Activated CD4-positive, alpha-beta T cell treated with anti-CD3 and anti-CD28 coated beads, Interleukin-2, amount 50 U/mL, for 4 hours (primary cell): ENCODE measurements around the gene SMYD4.
"Not testable (repeated sequence)": the region's sequence is repeated elsewhere in the genome, so short reads cannot be mapped to it uniquely, and the experiment has no call there.

Experiments used
- DNase-seq, 2 experiments: peaks; one replicate each; pipeline ENCODE4 v3.0.0-alpha.2; 2020

Gene SMYD4

DNA sequence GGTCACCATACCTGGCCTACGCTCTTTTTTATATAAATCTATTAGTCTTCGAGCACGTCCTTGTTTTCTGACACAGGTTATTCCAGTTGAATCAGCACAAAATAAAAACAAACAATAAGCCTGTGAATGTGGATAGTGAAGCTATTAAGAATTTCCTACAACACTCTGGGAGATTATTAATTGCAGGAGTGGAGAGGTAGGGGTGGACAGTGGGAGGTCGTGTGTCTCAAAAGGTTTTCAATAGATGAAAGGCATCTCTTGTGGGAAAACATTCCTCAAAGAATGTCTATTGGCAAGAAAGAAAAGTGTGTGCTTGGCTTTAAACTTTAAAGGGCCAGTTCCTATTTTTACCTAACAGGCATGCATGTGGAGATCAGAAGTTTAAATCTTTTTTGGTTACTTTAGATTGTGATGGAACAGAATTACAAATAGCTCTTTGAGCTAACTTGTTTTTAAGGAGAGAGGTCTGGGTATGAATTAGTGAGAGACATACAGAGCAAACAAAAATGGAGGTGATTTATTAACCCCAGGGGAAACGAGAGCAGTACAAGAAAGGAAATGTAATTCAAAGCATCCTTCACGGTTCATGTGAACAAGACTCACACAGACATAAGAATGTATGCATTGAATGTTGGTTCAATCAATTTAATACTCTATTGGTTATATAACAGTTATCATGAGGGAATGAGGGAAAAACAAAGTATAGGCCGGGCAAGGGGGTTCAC is 9.0 kb downstream of the SMYD4 start:
- no peak for DNase-seq

DNA sequence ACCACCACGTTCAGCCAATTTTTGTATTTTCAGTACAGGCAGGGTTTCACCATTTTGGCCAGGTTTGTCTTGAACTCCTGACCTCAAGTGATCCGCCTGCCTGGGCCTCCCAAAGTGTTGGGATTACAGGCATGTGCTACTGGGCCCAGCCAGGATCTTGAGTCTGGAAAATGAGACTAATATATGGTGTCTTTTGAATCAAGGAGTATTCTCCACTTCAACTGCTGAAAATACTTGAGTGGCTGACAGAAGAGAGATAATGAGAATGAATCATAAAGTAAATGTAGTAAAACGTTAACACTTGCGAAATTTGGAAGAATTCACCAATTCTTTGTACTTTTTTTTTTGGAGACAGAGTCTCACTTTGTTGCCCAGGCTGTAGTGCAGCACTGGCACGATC is 16.6 kb downstream of the SMYD4 start:
- no peak for DNase-seq

GRCh38 chr17:1810450-1811103 is 19.1 kb downstream of the SMYD4 start:
- DNase-seq, result no peak

DNA sequence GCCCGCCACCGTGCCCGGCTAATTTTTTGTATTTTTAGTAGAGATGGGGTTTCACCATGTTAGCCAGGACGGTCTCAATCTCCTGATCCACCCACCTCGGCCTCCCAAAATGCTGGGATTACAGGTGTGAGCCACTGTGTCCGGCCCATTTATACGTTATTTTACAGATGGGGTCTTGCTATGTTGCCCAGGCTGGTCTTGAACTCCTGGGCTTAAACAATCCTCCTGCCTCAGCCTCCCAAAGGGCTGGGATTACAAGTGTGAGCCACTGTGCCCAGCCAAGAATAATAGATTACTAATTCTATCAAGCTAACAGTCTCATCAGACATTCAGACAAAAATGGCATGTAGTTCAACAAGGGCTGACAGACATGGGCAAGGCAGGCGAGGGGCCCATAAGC is 19.9 kb downstream of the SMYD4 start:
- not testable (repeated sequence) for DNase-seq

DNA sequence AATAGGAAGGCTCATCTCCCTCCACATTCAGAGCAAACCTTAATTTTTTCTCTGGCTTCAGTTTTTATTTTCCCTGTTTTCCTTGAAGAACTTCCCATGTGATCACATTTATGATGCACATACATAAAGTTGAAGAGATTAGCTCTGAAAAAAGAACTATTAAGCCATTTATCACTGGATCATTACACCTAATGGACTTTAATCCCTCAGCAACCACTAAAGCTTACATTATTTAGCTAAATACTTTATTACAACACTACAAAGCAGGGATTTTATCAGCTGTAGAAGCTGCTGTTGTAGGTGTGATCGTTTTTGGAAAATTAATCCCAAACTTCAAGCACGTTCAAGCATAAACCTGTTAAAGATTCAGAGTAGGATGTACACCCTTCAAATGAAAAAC is 21.1 kb downstream of the SMYD4 start:
- DNase-seq, result no peak

DNA sequence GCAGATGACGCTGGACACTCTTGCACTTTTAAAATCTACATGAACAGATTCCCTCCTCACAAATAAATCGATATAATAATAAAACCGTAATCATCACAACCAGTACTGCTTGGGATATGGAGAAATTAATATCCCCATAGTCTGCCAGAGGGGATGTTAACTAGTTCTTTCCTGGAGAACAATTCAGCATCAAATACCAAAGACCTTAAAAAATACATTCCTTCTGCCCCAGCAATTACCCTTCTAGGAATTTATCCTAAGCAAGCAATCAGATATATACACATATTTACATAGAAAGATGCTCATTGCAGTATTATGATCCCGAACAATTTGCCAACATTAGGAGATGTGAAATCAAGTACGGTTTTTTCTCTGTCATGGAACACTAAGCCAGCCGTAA is 21.8 kb downstream of the SMYD4 start:
- DNase-seq, result no peak

DNA sequence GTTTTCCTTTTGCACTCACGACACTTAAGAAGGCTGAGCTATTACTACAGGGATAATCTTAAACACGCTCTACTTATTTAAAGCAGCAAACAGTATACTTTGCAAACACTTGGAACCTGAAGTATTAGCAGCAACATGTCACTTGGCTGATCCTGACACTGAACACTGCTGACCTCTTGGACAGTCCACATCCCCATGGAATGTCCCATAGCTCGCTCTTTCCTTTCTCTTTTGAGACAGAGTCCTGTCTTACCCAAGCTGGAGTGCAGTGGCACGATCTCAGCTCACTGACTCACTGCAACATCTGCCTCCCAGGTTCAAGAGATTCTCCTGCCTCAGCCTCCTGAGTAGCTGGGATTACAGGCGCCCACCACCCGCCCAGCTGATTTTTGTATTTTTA is 26.4 kb downstream of the SMYD4 start:
- no peak for DNase-seq

DNA sequence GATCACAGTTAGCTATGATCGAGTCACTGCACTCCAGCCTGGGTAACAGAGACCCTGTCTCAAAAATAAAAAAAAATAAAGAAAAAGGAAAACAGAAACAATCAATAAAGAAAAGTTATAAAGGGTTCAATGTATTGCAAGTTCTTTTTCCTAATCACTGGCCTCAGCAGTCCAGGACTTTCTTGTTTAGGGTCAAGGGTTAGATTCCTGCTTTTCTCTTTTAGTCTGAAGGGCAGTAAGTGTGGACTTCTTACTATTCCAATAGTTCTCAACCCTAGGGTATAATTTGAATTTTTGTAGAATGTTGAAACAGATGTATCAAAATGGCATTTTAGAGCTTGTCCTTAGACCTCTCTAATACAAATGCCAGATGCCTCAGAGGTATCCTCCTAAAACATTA is 27.3 kb downstream of the SMYD4 start:
- DNase-seq, result no peak

DNA sequence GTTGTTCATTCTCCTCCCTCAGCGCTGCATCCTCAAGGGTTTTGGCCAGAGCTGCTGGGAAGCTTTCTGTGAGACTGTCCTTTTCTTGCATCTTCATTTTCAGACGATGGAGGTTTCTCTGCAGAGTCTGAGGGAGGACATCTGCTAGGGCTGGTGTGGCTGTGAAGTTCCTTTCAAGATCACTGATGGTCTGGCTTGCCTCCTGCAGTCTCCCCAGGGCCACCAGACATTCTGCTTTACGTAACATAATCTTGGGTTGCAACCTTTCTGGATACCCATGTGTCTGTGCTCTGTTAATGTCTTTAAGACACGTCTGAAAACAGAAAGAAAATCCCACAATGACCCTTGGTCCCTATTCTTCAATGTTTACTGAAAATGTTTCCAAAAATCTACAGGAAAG is 29.0 kb downstream of the SMYD4 start:
- no peak for DNase-seq

GRCh38 chr17:1800240-1800639 is 29.5 kb downstream of the SMYD4 start:
- no peak for DNase-seq

GRCh38 chr17:1797846-1798245 is 31.9 kb downstream of the SMYD4 start:
- not testable (repeated sequence) for DNase-seq

- no peak for DNase-seq
Measured at GRCh38 chr17:1797323-1797722, 32.4 kb downstream of the SMYD4 start.

- no peak for DNase-seq
Measured at GRCh38 chr17:1796800-1797199, 32.9 kb downstream of the SMYD4 start.

DNA sequence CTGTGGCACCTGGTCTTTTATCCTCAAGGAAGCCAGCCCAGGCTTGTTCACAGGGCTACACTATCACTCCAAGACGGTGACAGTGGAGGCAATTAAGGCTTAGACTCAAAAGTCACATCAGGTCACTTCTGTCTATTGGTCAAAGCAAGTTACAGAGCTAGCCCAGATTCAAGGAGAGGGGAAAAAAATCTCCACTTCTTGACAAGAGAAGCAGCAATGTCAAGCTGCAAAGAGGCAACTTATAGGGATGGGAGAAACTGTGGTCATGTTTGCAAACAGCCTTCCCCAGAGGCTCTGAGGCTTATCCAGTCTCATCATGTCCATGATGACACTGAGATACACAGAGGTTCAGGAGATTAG is 36.3 kb downstream of the SMYD4 start:
- DNase-seq, result no peak

DNA sequence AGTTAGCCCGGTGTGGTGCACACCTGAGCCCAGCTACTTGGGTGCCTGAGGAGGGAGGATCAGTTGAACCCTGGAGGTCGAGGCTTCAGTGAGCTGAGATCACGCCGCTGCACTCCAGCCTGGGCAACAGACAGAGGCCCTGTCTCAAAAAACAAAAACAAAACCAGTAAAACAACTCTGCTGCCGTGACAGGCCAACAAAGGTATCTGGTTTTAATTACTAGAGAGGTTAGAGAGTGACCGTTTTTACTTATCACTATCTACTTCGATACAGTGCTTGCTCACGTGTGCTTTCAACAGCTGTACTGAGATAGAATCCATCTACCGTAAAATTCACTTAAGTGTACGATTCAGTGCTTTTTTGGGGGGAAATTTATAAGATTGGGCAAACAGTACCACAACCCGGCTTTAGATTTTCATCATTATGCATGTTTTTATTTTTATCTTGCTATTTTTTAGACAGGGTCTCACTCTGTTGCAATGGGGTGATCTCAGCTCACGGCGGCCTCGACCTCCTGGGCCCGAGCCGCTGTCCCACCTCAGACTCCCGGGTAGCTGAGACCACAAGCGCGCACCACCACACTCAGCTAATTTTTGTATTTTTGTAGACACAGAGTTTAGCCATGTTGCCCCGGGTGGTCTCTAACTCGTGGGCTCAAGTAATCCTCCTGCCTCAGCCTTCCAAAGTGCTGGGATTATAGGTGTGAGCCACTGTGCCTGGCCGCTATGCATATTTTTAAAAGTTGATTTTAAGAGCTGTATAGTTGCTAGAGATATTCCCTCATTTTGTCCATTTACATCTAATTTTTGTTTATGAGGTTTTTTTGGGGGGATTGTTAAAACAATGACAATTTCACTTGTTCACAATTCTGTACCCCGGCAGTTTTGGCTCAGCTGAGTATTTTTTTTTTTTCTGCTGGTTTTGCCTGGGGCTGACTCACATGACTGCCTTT is 36.9 kb downstream of the SMYD4 start:
- no peak for DNase-seq

- DNase-seq, result no peak
Measured at GRCh38 chr17:1789936-1790335, 39.8 kb downstream of the SMYD4 start.

- no peak for DNase-seq
Measured at GRCh38 chr17:1787301-1787902, 42.3 kb downstream of the SMYD4 start.

DNA sequence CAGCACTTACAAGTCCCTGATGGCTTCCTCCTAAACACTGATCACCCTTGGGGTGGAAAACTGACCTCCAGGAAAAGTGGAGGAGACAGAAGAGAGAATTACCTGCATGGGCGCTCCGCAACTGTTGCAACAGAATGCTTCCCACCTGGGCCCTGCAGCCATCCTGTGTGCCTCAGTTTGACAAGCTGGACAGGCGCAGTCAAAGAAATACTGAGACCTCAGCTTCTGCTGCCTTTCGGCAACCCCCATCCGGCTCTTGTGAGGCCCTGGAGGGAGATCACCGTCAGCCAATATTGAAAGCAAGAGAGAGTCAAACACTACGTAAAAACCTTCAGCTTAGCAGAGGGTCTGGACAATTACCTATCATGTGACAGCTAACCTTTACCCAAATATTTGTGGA is 43.0 kb downstream of the SMYD4 start:
- DNase-seq, result no peak

- DNase-seq, result no peak
Measured at GRCh38 chr17:1785930-1786329, 43.8 kb downstream of the SMYD4 start.

DNA sequence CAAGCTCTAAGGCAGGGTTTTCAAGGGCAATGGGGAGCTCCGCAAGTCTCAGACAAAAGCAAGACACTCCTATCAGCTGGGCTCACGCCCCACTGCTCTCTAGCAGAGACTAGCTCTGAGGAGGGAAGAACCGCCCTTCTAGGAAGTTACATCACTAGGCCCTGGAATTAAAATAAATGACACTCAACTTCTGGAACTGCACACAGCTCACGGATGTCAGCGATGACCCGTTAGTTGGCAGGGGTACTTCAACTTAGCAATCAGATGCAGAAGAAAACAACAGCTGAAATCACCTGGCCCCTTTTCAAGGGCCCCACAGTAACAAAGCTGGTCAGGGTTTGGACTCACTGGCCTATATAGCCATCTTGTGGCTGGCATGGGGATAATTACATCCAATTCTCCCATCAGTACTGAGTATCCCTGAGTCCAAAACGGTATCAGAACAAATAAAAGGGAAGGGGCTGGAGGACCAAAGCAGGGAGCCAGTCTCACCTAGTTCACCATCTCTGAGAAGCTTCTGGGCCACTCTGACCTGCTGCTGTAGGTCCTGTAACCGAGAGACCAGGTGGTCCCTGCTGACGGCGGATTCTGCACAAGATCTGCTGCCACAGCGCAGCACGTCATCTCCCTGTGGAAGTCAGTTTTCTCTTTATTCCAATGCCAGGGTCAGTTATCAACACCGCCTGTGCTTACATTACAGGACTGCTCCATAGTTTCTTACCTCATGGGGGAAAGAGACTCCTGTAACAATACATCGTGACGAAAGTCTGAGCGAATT is 45.7 kb downstream of the SMYD4 start:
- no peak for DNase-seq

DNA sequence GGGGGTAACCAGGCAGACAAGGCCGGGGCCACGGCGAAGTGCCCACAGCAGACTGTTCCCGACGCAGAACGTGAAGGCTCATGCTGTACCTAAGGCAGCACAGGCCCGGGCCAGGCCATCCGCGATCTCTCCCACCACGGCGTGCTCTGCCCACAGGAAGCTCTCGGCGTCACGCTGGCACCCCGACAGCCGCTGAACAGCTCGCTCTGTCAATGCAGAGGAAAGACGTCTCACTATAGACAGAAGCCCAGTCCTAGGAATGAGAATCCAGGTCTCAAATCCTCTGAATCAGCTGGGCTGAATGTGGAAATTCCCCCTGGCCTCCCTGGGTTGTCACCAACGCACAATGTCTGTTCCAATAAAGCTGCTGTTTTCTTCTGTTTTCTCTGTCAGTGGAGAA is 46.4 kb downstream of the SMYD4 start:
- no peak for DNase-seq

DNA sequence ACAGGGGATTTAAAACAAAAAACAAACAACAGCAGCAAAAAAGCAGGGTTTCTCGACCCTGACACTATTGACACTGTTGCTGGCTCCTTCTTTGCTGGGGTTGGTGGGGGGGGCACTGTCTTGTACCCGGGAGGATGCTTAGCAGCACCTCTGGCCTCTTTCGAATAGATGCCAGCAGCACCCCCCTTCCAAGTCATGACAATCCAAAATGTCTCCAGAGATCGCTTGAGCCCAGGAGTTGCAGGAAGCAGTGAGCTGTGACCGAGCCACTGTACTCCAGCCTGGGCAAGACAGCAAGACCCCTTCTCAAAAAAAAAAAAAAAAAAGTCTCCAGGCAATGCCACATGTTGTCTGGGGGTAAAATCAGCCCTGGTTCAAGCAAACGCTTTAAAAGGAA is 47.5 kb downstream of the SMYD4 start:
- DNase-seq, result no peak
